ENCODE data around the gene NPR2.

The NPR2 gene

DNA sequence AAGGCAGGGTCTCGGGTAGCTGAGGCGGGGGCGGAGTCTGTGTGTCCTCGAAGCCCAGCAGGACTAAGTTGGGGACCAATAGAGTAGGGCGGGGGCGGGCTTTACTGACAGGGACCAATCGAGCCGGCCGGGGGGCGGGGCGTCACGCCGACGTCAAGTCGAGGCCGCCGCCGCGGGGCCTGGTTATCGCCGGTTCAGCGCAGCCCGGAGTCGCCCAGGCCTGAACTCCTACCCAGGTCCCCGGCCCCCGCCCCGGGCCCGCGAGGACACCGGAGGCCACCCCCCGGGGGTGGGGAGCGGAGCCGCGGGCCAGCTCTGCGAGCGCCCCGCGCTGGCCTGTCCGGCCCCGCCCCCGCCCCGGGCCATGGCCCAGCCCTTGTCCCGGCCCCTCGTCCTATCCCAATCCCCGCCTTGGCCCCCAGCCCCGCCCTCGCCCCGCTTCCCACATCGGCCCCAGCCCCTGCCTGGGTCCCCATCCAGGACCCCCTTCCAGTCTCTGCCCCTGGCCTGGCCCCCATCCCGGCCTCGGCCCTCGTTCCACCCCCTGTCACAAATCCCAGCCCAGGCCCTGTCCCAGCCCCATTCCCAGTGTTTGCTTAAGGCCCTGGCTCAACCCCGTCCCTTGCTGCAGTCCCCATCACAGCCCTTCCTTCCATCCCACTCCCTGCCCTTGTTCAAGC lies 37.8 kb downstream of the NPR2 start, which contains the start of gene TMEM8B:
Gene TMEM8B, plus strand, starts transcription at position 145 of the 680 bp plus-strand sequence. Its CDS starts 220 bp downstream, at position 365.
- peak within 1 kb of the TSS; percentile 73 for H3K4me3 ChIP-seq (ENCODE audit: low read length)
- TF ChIP-seq, protein P1, sequence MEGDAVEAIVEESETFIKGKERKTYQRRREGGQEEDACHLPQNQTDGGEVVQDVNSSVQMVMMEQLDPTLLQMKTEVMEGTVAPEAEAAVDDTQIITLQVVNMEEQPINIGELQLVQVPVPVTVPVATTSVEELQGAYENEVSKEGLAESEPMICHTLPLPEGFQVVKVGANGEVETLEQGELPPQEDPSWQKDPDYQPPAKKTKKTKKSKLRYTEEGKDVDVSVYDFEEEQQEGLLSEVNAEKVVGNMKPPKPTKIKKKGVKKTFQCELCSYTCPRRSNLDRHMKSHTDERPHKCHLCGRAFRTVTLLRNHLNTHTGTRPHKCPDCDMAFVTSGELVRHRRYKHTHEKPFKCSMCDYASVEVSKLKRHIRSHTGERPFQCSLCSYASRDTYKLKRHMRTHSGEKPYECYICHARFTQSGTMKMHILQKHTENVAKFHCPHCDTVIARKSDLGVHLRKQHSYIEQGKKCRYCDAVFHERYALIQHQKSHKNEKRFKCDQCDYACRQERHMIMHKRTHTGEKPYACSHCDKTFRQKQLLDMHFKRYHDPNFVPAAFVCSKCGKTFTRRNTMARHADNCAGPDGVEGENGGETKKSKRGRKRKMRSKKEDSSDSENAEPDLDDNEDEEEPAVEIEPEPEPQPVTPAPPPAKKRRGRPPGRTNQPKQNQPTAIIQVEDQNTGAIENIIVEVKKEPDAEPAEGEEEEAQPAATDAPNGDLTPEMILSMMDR (conservative IDR thresholded peaks at IDR 0.05; ENCODE audit: low read length): no peak
- peak; percentile 90 for DNase-seq (ENCODE audit: low read depth)

DNA sequence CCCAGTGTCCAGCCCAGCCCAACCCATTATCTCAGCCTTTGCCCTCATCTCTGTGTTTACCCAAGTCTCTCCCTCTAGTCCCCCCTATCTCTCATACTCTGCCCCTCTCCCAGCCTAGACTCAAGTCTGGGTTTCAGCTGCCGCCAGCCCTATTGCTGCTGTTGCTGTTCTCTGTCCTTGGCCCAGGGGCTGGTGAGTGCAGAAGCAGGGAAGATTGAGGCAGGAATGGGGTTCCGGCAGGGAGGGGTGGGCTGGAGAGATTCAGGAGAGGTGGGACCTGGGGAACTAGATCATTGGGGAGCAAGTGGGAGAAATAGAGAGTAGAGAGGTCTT lies 38.3 kb downstream of the NPR2 start:
- H3K4me3 ChIP-seq (ENCODE audit: low read length): peak overlapping the region; percentile 73
- DNase-seq (ENCODE audit: low read depth): no peak
- TF ChIP-seq, protein P1 (conservative IDR thresholded peaks at IDR 0.05; ENCODE audit: low read length): no peak

DNA sequence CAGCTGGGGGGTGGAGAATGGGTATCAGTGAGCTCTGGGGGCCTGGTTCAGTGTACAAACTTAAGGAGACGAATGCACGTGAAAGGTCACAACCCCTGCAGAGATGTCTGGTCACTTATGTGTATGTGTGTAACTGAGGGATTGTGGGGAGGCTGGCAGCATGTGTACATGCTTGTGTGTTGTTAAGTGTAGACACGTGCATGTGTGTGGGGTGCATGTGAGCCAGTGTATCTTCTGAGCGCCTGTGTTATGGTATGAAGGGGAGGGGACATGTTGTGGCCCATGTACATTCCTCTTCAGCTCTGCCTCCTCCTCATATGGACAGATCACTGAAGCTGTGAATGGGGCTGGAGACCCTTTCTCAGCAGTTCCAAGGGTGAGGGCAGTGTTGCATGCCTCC lies 39.6 kb downstream of the NPR2 start:
- TF ChIP-seq, protein P1 (conservative IDR thresholded peaks at IDR 0.05; ENCODE audit: low read length): no peak
- DNase-seq (ENCODE audit: low read depth): no peak
- no peak overlapping the region for H3K4me3 ChIP-seq (ENCODE audit: low read length)

DNA sequence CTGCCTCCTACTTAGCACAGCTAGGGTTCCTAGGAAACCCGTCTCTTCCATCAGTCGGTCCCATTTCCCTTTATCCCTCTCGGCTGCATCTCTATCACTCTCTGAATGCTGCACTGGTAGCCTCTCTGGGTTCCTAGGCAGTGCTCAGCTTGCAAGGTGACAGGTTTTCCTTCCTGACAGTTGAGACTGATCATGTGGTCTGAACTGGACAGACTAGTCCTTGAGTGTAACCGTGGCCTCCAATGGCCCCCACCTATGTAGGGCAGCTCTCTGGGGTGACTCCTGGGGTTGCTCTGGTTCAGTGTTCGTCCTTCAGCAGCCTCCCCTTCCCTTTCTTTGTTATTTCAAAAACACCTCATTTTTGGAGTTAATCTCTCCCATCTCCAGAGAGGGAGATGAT lies 41.4 kb downstream of the NPR2 start:
- DNase-seq (ENCODE audit: low read depth): no peak
- no peak overlapping the region for H3K4me3 ChIP-seq (ENCODE audit: low read length)
- TF ChIP-seq, protein P1 (conservative IDR thresholded peaks at IDR 0.05; ENCODE audit: low read length): no peak

DNA sequence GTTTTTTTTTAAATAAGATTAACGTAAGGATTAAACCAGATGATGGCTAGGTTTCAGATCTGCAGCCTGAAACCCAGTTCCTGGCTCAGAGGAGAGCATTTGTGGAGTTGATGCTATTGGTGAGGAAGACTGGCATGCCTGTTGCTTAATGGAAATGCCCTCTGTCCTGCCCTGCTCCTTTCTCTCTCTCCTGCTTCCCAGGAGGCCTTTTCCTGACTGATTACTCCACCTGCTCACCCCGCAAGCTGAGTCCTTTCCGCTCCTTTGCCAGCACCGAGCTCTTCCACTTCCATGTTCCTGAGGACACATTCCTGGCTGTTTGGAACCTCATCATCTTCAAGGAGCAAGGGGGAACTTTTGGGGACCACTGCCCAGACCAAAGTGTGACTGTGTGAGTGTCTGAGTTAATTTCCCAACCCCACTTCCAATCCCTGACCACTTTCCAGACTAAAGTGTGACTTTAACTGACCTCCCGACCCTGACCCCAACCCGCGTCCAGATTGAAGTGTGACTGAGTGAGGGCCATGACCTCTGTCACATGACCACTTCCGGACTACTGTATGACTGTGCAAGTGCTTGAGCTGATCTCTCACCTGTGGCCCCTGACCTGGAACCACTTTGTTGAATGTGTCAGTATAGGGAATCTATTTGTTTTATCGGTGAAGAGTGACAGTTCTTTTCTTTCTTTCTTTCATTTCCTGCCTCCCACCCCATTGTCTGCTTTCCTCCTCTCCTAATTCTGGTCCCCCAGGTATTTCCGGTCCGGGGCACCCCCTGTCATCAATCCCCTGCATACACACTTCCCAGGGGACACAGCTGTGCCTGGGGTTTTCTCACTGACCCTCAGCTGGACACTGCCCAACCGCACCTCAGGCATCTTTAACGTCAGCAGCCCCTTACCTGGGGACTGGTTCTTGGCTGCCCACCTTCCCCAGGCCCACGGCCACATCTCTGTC lies 43.1 kb downstream of the NPR2 start:
- H3K4me3 ChIP-seq (ENCODE audit: low read length): no peak overlapping the region
- DNase-seq (ENCODE audit: low read depth): no peak
- TF ChIP-seq, protein P1 (conservative IDR thresholded peaks at IDR 0.05; ENCODE audit: low read length): no peak

DNA sequence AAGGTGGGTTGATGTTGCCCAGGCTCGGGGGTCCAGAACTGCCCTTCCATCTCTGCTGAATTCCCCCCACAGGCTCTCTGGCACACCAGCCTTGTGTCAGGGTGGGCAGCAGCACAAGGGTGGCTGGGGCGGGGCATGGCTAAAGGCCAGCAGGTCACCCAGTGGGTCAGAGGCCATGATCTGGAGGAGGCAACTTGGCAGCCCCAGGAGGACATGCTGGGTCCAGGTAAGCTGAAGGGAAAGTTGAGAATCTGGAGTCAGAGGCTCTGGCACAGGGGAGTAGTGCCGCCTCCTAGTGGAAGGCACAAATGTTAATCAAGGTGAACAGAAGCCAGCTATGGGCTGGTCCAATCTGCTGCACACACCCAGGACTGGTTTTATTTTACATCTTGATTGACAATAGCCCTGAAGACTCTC lies 43.8 kb downstream of the NPR2 start:
- TF ChIP-seq, protein P1 (conservative IDR thresholded peaks at IDR 0.05; ENCODE audit: low read length): peak; percentile 28; the same call in 1 of the 2 replicates
- no peak overlapping the region for H3K4me3 ChIP-seq (ENCODE audit: low read length)
- DNase-seq (ENCODE audit: low read depth): no peak

All from AG10803 (cell line).